Activated CD4-positive, CD25-positive, alpha-beta regulatory T cell treated with anti-CD3 and anti-CD28 coated beads, Interleukin-2, amount 50 U/mL, for 72 hours (primary cell): ENCODE data around the gene PARP11.
A peak's percentile ranks its signal among the peaks of the same experiment; 100 is the strongest.

Experiments
- DNase-seq: peaks from one replicate; pipeline ENCODE4 v3.0.0; 2021

Gene PARP11, protein sequence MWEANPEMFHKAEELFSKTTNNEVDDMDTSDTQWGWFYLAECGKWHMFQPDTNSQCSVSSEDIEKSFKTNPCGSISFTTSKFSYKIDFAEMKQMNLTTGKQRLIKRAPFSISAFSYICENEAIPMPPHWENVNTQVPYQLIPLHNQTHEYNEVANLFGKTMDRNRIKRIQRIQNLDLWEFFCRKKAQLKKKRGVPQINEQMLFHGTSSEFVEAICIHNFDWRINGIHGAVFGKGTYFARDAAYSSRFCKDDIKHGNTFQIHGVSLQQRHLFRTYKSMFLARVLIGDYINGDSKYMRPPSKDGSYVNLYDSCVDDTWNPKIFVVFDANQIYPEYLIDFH

DNA sequence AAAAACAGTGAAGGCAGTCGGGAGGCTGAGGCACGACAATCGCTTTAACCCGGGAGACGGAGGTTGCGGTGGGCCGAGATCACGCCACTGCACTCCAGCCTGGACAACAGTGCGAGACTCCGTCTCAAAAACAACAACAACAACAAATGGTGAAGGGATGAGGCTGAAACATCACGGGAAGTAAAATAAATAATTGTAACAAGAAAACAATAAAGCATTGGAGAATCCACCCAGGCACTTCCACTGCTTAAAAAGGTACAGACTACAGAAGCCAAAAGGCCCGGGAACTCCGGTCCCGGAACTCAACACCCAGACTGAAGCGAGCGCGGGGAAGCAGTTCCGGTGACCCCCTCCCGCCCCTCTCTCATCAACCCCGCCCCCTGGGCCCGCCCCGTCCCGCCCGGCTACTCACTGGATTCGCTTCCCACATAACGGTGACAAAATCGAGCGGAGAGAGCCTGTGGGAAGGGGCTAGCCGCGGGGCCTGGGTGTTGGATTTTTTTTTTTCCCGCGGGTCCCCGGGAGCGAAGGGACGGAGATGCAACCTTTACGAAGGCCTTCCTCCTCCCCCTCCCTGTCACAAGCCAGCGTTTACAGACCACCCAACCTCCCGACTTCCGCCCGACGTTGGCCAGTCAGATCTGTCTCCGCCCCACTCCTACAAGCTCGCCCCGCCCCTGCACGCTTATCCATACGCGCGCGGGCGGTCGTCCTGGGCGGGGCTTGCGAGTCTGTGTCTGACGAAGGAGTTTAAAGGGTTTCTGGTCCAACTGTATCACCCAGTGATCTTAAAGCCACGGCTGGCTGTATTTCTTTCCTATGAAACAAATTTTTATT is at the start of gene PARP11:
PARP11 (minus strand) TSS at position 600 of the 837 bp plus-strand sequence; CDS start at position 430, 170 bp downstream.
- peak; percentile 97 for DNase-seq

DNA sequence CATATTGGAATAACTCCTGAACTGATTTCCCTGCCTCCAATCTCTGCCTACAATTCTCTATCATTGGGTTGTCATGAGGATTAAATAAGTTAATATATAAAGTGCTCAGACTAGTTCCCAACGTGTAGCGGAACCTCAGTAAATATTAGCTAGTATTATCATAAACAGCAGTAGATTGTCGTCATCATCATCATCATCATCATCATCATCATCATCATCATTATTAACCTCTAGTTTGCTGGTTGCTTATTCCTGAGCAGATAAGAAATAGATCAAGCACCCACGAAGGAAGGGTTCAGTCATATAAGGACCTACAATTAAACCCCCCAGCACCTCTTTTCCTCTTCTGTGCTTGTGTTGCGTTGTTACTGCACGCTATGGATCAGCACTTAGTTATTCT is 48.8 kb upstream of the PARP11 start:
- no peak for DNase-seq

DNA sequence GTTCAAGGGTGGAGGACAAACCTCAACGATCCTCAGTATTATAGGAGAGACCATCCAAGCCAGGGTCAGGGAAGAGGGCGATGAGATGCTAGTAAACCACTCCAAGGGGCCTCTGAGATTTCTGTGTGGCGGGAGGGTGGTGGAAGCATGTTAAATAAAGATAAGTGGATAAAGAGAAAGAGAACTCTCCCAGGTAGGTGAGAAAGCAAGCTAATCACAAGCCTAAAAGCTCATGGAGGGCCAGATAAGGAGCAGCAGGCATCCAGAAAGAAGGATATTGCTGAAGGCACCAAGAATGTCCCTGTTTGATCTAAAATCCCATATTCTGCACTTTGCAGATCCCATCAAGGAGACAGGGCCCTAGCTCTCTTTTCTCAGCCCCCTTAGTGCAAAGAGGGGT is 48.3 kb upstream of the PARP11 start:
- no peak for DNase-seq

DNA sequence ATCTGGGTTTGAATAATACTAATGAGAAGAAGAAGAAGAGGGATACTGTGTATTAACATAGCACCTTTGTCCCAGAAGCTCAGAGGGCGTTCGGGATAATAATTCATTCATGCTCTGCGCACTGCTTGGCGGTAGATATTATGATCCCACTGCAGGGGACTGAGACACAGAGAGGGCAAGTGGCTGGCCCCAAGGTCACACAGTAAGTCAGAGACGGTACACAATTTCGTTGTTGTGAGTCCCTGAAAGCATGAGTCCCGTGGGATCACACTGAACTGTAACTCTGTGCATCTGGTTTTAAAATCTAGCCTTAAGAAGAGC is 47.9 kb upstream of the PARP11 start:
- DNase-seq, result no peak

DNA sequence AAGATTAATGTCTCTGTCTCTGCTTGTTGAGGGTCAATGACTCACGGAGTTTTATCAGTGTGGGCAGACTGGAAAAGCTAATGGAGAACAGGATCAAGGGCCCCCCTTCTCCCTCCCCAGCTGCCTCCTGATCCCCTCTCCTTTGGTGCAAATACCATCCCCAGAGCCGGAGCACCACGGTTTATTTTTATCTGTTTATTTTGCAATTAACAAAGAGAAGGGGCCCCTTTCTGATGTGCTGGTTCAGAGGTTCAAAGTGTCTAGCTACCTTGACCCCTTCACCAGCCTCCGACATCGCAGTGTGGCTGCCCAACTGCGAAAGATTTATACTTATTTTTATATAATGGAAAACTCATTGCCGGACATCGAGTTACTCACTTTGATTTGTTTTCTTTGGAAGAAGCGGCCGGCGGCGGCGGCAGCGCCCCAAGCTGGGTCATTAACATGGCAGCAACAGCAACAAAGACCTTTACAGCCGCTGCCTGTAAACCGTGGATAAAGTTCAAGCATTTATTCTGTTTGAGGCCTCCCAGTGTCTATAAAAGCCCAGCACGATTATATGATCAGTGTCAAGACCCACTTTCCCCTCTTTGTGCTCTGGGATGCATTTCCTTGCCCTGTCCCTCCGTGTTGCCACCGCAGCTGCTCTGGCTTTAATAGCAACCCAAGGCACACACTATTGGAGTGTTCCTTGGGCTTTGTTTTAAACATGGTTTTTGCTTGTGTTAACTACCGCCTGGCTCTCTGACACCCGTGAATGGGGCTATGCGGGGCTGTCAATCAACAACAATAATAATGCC is 47.4 kb upstream of the PARP11 start:
- no peak for DNase-seq

DNA sequence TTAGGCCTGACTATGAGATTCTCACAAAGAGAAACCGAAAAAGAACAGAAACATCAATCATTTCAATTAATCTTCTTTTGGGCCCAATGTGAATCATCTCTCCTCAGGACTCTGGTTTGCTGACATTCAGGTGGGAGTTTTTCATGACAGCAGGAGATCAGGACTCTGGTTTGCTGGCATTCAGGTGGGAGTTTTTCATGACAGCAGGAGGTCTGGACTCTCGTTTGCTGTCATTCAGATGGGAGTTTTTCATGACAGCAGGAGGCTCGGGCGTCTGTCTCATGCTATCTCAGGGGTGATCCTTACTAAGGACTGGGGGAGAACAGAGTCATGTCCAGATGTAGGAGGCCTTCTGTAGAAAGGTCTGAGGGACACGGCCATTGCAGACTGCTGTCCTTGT is 40.1 kb upstream of the PARP11 start:
- DNase-seq, result no peak

DNA sequence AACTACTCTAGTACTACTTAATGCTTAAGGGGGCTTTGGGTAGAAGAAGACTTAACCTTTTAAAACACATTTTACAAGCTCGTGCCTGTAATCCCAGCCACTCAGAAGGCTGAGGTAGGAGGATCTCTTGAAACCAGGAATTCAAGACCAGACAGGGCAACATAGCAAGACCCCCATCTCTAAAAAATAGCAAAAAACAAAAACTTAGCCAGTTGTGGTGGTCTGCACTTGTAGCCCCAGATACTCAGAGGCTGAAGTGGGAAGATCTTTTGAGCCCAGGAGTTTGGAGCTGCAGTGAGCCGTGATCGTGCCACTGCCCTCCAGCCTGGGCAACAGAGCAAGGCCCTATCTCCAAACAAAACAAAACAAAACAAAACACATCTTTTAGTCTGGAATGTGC is 39.7 kb upstream of the PARP11 start:
- no peak for DNase-seq

DNA sequence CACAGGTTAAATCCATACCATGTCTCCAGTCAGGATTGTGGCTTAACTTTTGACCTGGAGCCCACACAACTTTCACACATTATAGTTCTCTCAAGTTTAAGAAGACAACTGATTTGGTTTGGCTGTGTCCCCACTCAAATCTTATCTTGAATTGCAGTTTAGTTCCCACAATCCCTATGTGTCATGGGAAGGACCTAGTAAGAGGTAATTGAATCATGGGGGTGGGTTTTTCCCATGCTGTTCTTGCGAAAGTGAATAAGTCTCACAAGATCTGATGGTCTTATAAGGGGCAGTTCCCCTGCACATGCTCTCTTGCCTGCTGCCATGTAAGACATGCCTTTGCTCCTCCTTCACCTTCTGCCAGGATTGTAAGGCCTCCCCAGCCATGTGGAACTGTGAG is 38.2 kb upstream of the PARP11 start:
- no peak for DNase-seq

DNA sequence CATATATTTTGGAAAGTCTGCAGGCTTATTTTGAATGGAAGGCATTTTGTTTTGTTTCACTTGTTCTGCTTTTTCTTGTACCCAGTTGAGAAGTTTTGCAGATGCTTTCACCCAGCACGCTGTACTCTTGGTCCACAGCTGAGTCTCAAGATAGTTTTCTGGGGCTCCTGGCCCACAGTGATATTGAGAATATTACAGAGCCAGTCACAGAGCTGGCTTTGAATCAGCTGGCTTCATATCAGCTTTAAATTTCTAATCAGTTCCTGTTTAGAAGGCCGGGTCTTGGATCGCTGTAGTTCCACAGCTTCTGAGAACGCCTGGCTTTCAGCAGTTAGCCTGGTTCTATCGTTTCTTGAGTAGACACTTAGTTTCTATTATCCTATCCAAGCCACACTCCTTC is 32.5 kb upstream of the PARP11 start:
- DNase-seq, result no peak

DNA sequence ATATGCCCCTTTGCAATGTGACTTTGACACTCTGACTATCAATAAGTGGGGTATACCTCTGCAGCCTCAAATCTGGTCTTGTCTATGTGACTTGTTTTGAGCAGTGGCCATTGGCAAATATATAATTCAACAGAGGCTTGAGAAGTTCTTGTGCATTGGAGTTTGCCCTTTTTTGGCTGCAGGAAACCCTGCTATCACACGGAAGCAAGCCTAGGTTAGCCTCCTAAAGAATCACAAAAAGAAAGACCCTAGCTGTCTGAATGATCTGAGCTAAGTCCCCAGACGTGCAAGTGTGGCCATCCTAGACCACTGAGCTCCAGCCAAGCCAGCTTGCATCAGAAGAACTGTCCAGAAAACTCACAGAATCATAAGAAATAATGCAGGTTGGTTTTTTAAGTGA is 31.8 kb upstream of the PARP11 start:
- DNase-seq, result no peak

DNA sequence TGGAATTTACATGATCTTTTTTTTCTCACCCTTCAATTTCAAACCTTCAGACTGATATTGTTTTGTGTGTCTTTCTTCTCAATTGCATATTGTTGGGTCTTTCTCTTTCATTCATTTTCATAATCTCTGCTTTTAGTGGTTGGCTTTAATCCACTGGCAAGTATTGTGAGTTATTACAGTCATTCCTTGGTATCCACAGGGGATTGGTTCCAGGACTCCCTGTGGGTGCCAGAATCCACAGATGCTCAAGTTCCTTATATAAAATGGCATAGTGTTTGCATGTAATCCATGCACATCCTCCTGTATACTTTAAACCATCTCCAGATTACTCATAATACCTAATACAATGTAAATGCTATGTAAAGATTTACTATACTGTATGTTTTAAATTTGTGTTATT is 29.7 kb upstream of the PARP11 start:
- no peak for DNase-seq

DNA sequence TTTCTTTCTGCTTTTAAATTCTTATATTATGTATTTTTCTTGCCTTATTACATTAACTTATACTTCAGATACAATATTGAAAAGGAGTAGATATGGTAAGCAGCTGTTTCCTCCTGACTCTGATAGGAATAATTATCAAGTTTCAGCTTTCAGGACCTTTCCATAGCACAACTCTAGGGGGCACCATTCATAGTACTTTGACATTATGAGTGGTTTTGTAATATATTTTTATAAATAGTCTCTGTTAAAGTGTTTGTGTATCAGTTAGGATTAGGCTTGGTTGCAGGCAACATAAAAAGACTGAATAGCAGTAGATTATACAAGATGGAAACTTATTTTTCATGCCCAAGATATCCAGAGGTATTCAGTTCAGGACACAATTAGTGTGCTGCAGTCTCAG is 27.9 kb upstream of the PARP11 start:
- DNase-seq, result no peak

DNA sequence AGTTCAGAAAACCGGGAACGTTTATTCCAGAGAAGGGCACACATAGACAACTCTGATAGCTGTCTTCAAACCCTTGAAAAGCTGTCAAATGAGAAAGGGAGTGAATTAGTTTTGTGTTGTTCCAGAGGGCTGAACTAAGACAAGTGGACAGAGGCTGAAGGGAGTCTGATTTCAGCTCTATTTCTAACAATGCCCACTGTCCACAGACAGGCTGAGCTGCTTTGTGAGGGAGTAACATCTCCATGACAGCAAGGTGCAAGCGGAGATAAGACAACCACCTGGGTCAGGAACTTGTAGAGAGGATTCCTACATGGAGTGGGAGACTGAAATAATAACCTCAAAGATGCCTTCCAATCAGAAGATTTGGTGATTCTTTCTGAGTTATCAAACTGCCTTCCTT is 25.6 kb upstream of the PARP11 start:
- no peak for DNase-seq

DNA sequence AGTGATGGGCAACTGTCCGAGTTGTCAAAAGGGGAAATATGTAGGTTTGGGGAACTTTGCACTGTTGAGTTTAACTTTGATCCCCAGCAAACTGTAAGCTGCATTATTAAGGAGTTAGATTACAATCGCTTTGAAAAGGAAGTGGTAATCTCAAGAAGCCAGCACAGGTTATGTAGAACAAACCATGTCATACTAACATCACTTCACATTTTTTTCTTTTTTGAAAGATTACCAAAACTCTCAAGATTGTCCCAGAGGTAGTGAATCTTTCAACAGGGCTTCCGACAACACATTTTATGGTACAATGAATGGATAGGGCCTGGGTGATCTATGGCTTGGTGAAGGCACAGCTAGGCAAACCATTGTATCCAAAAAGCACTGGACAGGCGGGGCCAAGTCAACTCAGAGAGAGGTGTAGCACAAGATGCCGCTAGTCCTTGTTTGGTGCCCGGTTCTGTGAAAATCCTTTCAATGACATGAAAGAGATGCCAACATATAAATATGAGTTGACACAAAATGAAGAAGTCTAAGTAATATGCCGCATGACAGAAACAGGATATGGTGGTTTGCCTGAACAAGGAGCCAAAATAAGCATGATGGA is 24.3 kb upstream of the PARP11 start:
- no peak for DNase-seq

DNA sequence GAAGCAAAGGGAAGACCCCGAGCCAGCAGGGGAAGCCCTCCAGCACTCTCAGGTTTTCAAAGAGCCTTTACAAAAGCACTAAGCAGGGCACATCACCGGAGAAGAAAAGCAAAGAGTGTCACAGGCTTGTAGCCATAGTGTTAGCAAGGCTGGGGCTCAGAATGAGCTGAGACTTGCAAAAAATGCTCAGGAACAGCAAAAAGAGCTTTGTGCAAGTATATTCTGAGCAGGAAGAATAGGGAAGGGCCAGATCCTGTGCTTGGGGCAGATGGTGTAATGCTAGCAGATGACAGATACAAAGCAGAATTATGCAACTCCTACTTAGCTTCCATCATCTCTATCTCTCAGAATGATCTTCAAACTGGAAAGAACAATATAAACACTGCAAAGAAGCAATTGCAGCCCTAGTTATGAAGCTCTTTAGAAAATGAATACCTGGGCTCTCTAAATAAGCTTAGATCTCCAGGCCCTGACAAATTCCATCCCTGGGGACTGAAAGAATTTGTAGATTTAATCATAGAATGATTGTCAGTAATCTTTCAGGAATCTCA is 23.7 kb upstream of the PARP11 start:
- no peak for DNase-seq

DNA sequence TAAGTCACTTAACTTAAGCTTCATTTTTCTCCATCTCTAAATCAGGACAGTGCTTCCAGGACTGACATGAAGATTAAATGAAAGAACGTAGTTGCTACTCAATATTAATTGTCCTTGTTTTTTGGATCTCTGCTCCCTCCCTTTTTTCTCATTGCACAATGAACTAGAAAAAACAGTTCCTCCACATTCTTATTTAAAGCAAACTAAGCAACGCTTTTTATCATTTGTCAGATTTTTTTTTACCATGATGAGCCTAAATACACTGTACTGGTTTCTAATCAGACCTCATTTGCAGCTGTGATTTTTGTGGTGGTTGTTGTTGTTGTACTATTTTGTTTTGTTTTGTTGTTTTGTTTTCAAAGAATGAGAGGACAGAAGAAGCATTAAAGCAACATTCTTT is 23.2 kb upstream of the PARP11 start:
- DNase-seq, result no peak

DNA sequence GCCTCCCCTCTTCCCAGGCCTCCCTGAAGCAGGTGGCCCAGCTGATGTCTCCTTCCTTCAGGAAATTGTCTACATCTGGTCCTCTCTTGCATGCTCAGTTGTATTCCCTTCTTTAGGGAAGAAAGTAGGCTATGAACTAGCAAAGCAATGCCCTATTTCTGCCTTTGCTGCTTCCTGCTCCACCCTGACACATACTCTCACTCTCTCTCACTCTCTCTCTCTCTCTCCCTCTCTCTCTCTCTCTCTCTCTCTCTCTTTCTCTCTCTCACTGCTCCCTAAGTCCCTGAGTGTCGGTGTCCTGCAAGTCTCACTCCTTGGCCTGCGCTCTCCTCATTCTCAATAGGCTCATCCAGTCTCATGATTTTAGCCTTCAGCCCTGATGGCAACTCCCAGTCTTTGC is 19.4 kb upstream of the PARP11 start:
- no peak for DNase-seq

DNA sequence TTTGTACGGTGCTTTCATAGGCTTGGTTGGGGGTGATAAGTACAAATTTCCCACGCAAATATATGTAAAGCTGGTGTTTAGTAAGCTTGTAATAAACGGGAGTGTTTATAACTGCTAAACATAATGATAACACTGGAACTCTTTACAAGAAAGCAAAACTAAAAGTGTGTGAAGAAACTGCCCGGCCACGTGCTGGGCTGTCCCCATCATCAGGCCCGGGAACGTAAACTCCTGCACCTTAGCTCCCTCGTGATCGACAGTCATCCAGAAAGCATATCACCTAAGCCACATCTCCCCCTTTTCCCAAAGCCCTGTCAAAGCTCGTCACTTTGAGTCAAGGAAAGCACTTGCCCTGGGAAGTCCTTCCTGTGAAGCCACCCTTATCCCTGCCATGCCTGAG is 18.0 kb upstream of the PARP11 start:
- DNase-seq, result no peak

DNA sequence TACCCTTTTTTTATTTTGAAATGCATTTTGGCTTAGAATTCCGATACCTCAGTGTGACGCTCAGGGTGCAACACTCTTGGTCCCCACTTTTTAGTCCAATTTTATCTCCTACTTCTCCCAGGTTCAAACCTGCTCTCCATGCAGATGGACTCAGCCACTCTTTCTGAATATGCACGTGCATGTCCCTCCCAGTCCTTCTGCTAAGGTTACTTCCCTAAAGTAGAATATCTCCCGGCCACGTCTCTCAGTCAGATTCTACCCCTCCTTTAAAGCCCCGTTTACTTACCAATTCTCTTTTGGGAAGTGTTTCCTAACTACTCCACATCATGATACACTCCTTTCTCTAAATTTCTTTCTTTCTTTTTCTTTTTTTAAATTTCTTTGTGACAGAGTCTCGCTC is 15.5 kb upstream of the PARP11 start:
- DNase-seq, result no peak

DNA sequence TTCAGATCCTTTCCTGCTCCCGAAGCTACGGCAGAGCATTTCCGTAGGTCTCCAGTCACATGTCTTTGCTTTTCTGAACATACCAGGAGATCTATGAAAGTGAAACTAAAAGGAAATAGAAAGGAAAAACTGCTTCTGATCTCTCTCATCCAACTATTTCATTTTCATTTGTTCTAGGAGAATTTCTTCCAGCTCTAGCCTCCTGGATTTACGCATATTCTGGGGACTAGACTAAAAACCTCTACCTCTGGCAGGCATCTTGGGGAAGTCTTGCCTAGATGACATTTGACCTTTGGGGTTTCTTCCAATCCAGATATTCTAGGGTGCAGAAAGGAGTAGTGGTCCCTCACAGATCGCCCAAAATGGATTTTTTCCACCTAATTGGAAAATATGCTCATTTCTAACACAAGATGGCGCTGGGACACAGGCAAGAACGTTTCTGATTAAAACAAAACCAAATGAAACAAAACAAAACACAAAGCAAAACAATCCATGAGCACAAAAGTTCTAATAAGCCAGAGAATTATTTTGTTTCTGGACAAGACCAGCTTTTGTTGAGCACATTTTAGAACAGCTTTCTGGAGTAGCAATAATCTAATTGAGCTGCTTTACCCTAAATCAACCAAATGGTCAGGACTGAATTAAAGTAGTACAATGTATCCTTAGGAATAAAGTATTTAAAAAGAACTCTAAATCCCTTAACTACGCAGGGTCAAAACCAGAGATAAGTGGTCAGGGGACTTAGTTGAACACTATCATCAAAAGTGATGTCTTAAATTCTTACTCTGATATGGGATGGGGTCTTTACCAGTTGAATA is 12.3 kb upstream of the PARP11 start:
- DNase-seq, result no peak

DNA sequence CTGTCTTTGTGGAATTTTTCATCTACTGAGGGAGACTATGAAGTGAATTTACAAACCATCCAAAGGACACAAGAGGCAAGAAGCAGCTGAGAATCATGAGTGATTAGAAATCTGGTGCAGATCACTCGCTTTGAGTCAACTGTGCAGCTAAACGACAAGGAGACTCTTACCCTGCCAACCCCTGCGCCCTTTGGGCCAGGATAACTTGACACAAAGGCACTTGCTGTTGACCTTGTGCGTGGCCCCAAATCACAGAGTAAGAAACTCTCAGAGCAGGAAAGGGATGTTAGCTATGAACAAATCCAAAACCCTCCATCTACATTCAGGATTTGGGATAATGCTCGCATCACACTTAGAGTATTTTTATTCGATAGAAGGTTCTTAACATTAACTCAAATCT is 11.5 kb upstream of the PARP11 start:
- DNase-seq, result no peak

DNA sequence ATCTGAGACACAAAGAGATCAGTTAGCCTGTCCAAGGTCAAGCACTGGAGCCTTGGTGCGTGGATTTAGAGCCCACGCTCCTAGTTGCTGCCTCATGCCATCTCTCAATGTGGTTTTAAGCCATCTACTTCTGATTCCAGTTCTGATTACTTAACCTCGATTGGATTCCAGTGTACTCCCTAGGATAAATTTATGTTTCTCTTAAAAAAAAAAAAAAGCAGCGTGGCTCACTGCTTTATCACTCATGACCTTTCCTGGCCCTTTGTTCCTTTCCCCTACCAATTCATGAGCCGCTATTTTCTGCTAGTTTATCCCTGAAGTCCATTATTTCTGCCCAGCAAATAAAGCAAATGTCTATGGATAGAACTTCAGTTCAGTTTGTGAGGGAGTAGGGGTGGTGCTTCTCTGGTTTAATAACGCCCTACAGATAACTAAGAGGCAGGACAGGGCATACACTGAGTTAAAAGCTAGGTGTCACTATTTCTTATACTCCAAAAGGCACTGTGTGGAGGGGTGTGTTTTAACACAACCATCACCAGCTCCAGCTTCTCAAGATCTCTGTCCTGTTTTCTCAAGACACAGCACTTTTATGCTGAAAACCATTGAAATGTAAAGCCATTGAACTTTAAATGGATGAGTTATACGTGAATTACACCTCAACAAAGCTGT is 9.8 kb upstream of the PARP11 start:
- no peak for DNase-seq
